HL-60/S4 (cell line): ENCODE measurements around the gene REELD1.

Source experiments
- in situ Hi-C: fragments of 300-500 bp; cut with MboI; formaldehyde crosslinking; loops from 2 replicates; pipeline ENCODE4 v1.14.3; 2022; ENCODE audit warnings: low sequenced_read_pairs

The REELD1 gene

DNA sequence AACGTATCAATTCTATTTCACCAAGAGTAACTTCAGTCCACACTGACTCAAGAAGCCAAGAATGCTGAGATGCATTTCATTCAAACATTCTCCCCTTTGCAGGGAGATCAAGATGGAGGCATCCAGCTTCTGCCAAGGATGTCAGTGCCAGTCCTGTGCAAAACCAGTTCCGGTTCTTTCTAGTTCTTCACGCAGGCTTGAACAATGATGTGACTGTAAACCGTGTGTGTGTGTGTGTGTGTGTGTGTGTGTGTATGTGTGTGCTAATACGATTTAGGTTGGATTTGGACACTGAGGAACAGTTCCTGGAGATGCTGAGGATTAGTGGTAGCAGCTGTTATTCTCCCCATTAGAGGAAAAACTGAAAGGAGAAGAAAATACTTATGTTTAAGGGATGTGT is at the start of gene REELD1:
TSS of gene REELD1 (plus strand) at position 301 of the 400 bp plus-strand sequence. CDS start 2,415 bp downstream, outside the sequence.
- in situ Hi-C loops, result no loop called here

DNA sequence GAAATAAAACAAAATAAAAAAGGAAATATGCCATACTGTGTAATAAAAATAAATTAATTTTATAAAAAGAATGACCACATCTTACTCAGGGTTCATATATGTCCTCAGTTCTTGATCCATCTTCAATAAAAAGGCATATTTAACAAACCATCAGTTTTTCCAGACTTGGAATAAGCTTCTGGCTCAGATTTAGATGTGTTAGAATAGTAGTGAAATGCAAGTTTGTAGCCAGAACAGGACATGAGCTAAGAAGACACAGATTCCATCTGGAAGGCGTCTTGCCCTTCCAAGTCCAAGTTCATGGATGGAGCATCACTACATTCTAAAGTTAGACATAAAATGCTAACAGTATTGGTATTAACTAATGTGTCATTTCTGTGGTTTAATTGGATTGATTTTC is 49.1 kb upstream of the REELD1 start:
- in situ Hi-C loops, result no loop called here

DNA sequence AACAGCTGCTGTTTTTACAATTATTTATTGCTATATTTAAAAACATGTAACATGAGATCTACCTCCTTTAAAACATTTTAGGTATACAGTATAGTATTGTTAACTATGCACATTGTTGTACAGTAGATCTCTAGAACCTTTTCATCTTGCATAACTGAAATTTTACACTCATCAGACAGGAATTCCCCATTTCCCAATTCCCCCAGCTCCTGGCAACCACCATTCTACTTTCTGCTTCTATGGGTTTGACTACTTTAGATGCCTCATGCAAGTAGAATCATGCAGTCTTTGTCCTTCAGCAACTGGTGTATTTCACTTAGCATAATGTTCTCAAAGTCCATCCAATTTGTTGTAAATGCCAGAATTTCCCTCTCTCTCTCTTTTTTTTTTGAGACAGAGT is 48.5 kb upstream of the REELD1 start:
- in situ Hi-C loops, result no loop called here

DNA sequence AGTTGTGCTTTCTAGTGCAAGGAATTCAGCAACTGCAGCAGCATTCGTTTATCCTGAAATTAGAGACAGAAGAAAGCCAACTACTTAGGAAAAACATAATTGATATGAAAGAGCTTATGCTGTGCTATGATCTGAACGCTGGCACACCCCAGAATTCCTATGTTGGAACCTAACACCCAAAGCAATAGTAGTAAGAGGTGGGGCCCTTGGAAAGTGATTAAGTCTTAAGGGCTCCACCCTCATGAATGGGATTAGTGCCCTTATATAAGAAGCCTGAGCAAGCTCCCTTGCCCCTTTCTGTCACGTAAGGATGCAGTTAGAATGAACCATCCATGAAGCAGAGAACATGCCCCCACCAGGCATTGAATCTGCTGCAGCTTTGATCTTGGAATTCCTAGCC is 44.2 kb upstream of the REELD1 start:
- in situ Hi-C loops, result no loop called here

DNA sequence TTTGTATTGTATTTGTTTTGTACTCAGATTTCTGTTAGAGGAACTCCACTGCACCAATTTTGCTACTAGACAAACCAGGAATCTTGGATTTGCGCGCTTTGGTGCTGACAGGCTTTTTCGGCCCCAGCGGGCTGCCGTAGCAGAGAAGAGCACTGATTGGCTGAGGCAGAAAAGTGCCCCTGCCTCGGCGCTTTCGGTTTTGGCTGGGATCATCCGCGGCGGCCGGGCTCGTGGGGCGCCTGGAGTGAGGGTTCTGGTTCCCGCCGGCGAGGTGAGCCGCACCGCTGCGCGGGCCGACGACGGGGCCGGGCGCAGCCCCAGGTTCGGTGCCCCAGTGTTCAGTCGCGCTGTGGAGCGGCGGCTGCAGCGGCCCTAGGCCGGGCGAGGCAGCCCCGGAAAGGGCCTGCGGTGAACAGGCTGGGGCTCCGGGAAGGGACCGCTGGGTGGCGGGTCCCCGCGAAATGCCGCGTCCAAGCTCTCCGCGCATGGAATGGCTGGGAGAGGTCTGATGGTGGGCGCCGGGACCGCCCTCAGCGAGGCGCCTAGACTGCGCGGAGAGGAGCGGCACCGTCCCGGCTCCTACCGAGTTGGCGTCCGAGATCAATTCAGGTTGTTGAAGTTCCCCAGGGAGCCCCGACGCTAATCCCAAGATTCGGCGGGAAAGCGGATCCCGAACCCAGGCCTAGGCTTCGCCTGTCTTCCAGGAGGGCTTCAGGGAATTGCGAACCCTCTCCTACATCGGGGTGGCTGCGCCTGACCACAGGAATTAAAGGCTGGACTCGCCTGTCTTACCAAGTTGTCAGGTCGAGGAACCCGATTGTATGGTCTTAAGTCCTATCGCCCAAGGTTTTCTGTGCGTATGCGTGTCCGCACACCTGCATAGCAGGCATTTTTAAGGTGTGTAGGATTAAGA is 38.5 kb upstream of the REELD1 start, which contains the start of gene LSM6:
TSS of gene LSM6 (plus strand) at position 178 of the 913 bp plus-strand sequence. CDS start 7,204 bp downstream, outside the sequence.
- in situ Hi-C loops, result no loop called here

DNA sequence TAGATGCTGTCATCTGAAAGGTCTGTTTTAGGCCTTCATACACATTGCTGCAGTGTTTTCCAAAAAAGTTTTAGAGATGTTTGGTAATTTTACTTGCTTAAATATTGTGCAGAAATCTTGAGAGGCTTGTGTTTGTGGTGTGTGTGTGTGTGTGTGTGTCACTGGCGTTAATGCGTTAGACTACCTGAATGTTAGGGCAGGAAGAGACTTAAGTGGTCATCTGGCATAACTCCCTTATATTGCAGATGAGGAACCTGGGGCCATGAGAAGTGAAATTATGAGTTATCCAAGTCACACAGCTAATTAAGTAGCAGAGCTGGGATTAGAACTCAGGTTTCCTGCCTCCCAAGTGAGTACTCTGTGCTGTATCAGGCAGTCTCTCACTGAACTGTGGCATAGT is 37.4 kb upstream of the REELD1 start:
- in situ Hi-C loops, result no loop called here

DNA sequence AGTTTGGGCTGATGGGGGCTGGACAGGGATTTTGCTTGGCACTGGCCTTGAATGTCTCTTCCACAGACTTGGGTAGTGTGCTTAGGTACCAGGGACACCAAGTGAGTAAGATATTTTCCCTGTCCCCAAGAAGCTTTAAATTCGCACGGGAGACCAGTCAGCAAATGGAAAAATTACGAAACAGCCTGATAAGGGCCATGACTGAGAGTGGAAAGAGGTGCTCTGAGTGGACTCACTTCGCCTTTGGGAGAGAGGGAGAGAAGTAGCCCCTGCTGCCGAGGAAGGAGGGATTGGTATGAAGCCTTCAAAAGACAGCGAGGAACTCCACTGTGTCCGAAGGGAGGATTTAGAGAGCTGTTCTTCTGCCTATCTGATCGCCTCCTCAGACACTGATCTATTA is 36.2 kb upstream of the REELD1 start:
- in situ Hi-C loops, result no loop called here

DNA sequence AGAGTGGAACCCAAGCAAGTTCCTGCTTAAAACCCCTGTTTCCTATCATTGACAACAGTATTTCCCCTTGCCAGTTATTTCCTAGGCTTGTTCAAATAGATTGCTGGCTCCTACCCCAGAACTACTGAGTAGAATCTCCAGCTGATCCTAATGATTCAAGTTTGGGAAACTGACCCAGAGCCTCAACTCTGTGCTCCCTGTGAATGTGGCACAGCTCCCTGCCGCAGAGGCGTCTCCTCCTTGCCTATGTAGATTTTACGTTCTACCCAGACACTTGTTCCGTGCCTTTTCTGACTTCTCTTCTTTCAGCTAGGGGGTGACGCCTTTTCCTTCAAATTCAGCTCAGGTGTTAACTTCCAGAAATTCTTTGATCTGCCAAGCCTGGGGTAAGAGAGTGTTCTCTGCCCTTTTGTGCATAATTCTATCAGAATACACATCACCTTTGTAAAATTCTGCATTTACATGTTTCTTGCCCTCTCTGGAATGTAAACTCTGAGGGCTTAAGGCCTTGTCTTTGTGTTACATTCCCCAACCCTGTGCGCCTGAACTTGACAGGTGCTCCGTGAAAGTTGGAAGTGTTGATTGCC is 34.5 kb upstream of the REELD1 start:
- in situ Hi-C loops, result no loop called here

DNA sequence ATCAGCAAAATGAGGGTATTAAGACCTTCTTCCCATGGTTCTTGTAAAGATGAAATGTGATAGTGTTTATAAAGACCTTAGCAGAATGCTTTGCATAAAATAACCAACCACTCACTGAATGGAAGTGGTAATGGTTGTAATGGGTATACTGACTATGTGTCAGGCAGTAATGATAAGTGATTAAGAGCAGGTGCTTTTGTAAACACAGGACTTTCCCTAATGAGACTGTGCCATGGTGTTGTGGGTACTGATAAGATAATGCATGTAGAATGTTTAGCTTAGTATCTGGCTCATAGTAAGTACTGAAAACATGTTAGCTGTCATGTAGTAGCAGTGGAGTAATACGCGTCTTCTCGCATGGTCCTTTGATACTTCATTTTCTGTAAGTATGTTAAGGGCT is 31.9 kb upstream of the REELD1 start:
- in situ Hi-C loops, result no loop called here

DNA sequence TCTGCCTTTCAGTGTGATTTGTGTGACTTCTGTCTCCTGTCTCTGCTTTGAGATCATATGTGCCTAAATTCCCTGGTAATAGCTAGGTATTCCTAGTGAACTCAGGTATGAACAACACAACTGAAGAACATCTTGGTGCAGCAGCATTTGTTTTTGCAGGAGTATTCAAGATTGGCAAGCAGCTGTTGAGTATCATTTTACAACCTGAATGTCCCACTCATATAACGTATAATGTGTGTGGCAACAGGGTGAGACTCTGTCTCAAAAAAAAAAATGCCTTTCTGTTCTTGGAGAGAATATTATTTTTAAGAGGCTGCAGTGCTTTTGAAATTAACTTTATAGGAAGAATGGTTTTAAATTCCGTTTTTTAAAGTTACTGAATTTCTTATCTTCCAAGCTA is 31.1 kb upstream of the REELD1 start:
- in situ Hi-C loops, result no loop called here

DNA sequence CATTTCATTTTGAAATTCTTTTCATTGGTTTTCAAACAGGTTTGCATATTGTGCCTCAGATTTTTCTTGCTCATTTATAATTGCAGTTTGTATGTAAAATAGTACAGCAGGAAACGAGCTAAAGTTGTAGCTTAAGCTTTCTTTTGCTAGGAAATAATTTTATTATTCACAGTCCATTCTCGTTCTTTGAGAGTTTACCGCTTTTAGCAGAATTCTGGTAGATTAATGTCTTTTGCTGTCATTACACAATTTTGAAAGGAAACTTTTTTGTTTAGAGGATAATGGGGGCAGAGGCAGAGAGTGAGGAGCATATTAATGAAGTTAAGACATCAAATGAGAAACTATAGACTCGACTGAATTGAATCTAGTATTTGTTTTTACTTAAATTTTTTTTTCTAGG is 28.3 kb upstream of the REELD1 start:
- in situ Hi-C loops, result no loop called here

DNA sequence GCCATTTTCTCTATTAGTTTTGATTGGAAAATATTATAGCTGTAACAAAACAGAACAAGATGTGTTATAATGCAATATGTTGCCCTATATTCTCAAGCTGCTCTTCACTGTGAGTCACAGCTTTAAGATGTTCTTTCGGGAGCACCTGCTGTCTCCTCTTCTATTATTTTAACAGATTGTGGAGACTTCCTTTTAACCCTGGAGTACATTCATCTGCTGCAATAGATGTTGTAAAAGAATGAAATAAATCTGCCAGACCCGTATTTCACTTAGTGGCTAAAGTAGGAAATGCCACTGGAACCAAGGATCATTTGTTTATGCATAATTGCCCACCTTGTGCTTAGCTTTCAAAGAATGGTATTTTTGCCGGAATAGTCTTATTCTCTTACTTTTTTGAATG is 27.7 kb upstream of the REELD1 start:
- in situ Hi-C loops, result no loop called here

DNA sequence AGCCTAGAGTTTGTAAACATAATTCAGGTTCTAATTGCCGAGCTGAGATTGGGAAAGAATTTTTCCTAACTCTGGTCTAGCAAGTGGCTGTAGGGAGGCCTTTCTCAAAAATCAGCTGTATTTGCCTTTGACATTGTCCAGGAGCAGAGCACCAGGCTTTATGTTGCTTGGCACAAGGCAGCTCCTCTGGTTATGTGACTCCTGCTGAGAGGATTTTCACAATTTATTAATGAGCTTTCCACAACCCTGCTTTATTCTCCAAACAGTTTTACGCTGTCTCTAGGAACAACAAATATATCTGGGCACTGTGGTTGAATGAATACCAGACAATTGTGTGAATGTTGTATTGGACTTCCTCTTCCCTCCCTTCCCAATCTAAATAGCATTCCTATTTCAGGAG is 23.9 kb upstream of the REELD1 start:
- in situ Hi-C loops, result no loop called here

DNA sequence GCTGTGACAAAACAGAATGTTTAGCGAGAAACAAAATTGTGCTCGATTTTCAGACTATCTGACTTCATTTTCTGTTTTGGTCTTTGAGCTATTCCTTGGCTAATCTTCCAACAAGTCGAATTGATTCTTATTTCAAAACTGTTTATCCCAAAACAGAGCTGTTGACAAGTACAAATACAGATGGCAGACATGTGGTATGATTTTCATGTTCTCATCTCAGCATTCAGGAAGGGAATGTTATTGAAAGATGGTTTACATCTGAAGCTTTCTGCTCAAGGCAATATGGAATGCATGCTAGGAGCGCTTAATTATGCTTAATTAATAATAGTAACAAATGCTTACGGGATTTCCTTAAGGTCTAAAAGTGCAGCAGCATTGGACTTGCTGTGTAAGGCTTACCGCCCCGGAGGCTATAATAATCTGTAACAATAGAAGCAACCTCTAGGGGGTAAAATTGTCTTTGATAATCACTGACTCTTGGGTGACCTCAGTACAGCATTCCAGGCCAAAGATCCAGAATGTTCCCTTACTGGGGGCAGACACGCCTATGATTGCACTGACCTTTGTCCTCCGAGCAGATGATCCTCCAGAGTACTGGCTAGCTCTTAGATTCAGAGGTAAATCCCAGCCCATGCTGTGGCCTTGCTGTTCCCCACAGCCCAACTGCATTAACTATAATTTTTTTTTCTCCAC is 22.4 kb upstream of the REELD1 start:
- in situ Hi-C loops, result no loop called here

DNA sequence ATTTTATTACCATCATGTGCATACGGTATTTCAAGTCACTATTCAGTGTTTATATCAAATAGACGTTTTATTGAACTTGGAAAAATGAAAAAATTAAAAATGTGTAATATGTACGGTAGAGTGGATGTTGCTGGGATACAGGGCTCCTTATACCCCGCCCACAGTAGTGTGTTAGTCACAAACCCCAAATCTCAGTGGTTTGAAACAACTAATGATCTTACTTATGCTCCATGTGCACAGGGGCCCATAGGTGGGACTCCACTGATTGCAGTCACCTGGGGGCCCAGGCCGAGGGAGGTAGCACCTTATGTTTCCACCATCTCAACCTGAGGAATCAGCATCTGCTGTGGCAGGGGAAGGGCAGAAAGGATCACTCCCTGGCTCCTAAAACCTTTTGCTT is 20.7 kb upstream of the REELD1 start:
- in situ Hi-C loops, result no loop called here

DNA sequence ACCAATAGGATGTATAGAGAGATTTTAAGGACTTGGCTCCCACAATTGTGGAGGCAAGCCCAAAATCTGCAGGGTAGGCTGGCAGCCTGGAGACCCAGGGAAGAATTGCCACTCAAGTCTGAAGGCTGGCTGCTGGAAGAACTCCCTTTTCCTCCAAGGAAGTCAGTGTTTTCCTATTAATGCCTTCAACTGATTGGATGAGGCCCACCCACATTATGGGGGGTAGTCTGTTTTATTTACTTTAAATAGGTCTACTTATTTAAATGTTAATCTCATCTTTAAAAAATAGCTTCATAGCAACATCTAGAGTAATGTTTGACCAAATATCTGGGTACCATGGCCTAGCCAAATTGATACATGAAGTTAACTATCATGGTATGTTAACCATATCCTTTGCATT is 20.1 kb upstream of the REELD1 start:
- in situ Hi-C loops, result no loop called here

DNA sequence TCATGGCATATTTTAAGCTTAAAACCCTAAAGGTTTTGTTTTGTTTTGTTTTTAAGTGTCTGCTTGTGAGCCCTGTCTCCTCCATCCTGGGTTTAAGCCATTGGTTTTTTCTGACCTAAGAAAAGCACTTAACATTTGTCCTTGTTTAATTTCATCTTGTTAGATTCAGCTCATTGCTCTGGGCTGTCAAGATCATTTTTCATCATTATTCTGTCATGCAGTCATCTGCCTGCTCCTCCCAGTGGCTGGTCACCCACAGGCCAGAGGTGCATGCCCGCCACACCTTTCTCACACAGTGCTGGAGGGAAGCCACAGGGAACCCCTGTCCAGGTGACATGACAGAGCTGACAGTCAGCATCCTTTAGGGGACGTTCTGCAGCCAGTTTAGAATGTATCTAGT is 11.7 kb upstream of the REELD1 start:
- in situ Hi-C loops, result no loop called here

DNA sequence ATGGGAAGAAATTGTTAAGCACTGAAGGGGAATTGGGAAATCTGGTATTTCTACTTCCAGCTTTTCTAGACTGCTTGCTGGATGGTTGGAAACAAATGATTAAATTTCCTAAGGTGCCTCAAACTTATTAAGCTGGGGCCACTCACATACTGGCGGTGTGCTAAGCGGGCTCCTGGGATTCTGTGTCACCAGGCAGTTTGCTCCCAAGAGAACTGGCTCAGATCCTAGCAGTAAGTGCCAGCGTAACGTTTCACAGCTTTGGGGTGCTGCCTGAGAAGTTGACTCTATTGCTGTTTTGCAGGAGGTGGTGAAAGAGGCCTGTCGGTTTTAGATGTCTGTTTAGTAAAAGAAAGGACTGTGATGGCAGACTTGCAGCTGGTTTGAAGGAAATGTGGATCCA is 6.9 kb upstream of the REELD1 start:
- in situ Hi-C loops, result no loop called here

DNA sequence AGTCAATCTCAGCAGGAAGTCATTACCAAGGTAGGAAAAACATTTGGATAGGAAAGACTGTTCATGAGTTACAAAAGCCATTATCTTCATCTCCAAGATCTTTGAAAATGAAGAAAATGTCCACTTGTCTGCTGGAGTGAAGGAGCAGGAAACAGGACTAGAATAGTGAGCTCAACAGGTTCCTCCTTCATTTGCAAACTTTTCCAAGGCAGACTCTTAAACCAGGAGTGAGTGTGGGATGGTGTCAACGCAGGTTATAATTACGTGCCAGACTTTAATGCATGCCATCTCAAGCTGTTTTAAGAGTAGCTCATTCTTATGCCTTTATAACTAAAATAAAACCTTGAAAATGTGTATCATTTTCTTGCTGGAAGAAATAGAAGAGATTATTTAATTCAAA is 3.4 kb upstream of the REELD1 start:
- in situ Hi-C loops, result no loop called here

DNA sequence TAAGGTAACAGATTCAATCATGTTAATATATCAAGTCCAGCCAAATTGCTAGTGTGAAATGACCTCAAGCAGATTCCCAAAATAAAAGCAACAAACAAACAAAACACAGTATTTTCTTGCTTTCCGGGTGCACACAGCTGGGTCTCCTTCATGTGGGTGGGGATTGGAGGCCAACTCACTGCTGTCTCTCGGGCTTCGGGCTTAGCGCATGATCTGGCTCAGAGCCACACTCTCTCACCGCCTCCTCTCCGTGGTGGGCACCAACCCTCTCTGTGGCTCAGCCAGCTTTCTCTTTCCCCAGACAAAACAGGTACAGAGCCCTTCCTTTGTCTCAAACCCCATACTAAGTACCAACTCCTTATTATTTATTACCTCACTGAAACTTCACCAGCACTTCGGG is 2.9 kb upstream of the REELD1 start:
- in situ Hi-C loops, result no loop called here

DNA sequence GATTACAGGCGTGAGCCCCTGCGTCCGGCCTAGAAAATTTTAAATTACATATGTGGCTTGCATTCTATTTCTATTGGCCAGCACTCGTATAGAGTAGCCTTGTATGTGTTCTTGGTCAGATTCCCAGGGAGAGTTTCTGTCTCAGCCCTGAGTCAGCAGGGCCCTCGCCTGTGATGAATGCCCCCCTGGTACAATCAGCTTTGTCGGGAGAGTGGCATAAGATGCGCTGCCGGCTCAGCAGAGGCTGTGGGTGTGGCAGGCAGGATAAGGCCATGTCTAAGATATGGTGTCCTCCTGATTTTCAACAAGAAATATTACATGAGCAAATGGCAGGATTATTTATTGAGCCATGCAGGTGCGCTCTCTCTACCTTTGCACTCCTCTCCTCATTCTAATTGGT is 1.6 kb upstream of the REELD1 start:
- in situ Hi-C loops, result no loop called here

DNA sequence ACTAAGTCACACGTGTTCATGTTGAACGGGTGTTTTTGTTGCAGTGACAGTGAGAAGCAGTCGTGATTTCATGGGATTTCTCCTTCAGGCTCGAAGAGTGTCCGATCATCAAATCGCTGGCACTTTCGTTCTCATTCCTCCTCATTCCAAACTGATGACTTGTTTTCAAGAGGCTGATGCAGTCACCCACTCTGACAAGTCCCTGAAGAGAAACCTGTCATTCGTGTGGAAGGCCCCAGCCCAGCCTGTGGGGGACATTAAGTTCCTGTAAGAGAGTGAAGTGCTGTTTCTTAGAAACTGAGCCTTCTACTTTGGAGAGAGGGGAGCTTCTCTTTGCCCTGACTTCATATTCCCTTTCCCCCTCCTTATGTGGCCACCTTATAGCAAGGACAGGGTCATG is 8.0 kb downstream of the REELD1 start:
- in situ Hi-C loops, result no loop called here
